ENCODE measurements around the gene PRKCB. TPM values are rescaled to one million over a fixed set of nuclear protein-coding genes. Genes with fewer than 3 reads are reported as not detected.

The PRKCB gene
- total and polyA plus RNA-seq, 2 donors (not counting 1 experiment from before 2014, with no cell fraction given): 0.01 TPM; not detected in 1

- no peaks in the 10 kb centered on the region for H3K36me3 ChIP-seq (ENCODE audit: control insufficient read depth, insufficient read depth, low read length)
- DNase-seq (ENCODE audit: low read depth in 2 of 2): no peak
These were observed 106.3 kb downstream of the PRKCB start for GRCh38 chr16:23941963-23942564.

GRCh38 chr16:23943604-23944003 lies 107.8 kb downstream of the PRKCB start:
- Histone ChIP-seq H3K4me2 (ENCODE audit: extremely low read depth, insufficient read depth, low read length) (no peak overlapping the region), H3K36me3 (ENCODE audit: control insufficient read depth, insufficient read depth, low read length) (no peaks in the 10 kb centered on the region), H4K20me1 (ENCODE audit: control insufficient read depth, extremely low read depth, insufficient read depth, low read length) (no peaks in the 10 kb centered on the region), H3K27ac (ENCODE audit: insufficient read depth, low read length) (no peak overlapping the region), H3K27me3 (ENCODE audit: control insufficient read depth, insufficient read depth, low read length) (no peaks in the 10 kb centered on the region), H3K4me3 (replicated peaks in 1 of 4; ENCODE audit: control extremely low read depth in 1 of 4, insufficient read depth in 1 of 4, low read depth in 3 of 4, low read length in 4 of 4) (no peak overlapping the region), H3K9ac (ENCODE audit: insufficient read depth, low read length) (no peak overlapping the region), H2AFZ (ENCODE audit: low read length) (no peak overlapping the region), H3K79me2 (ENCODE audit: control insufficient read depth, insufficient read depth, low read length) (no peaks in the 10 kb centered on the region), H3K4me1 (ENCODE audit: control insufficient read depth, extremely low read depth, insufficient read depth, low read length) (no peaks in the 10 kb centered on the region), H3K9me3 (ENCODE audit: control insufficient read depth, insufficient read depth, low read depth, low read length) (no peaks in the 10 kb centered on the region)
- TF ChIP-seq CTCF (conservative IDR thresholded peaks at IDR 0.05 in 1 of 2, IDR thresholded peaks at IDR 0.05 in 1 of 2; ENCODE audit: low read depth in 1 of 2, low read length in 2 of 2): no peak
- TF ChIP-seq EZH2 (IDR thresholded peaks at IDR 0.05; ENCODE audit: low read length, missing control alignments): no peak
- no peak for DNase-seq (ENCODE audit: low read depth in 2 of 2)

More at GRCh38 chr16:23941963-23942564, 106.3 kb downstream of the PRKCB start:
- H3K4me1 ChIP-seq (ENCODE audit: control insufficient read depth, extremely low read depth, insufficient read depth, low read length): no peaks in the 10 kb centered on the region
- H3K27me3 ChIP-seq (ENCODE audit: control insufficient read depth, insufficient read depth, low read length): no peaks in the 10 kb centered on the region
- TF ChIP-seq CTCF (conservative IDR thresholded peaks at IDR 0.05 in 1 of 2, IDR thresholded peaks at IDR 0.05 in 1 of 2; ENCODE audit: low read depth in 1 of 2, low read length in 2 of 2) (no peak), EZH2 (IDR thresholded peaks at IDR 0.05; ENCODE audit: low read length, missing control alignments) (no peak)
- H4K20me1 ChIP-seq (ENCODE audit: control insufficient read depth, extremely low read depth, insufficient read depth, low read length): no peaks in the 10 kb centered on the region
- H3K79me2 ChIP-seq (ENCODE audit: control insufficient read depth, insufficient read depth, low read length): no peaks in the 10 kb centered on the region
- H3K4me2 ChIP-seq (ENCODE audit: extremely low read depth, insufficient read depth, low read length): no peak overlapping the region
- no peak overlapping the region for H3K4me3 ChIP-seq (replicated peaks in 1 of 4; ENCODE audit: control extremely low read depth in 1 of 4, insufficient read depth in 1 of 4, low read depth in 3 of 4, low read length in 4 of 4)
- no peak overlapping the region for H3K27ac ChIP-seq (ENCODE audit: insufficient read depth, low read length)
- no peaks in the 10 kb centered on the region for H3K9me3 ChIP-seq (ENCODE audit: control insufficient read depth, insufficient read depth, low read depth, low read length)
- H3K9ac ChIP-seq (ENCODE audit: insufficient read depth, low read length): no peak overlapping the region
- H2AFZ ChIP-seq (ENCODE audit: low read length): no peak overlapping the region

- Histone ChIP-seq H3K9me3 (ENCODE audit: control insufficient read depth, insufficient read depth, low read depth, low read length) (no peaks in the 10 kb centered on the region), H3K36me3 (ENCODE audit: control insufficient read depth, insufficient read depth, low read length) (no peaks in the 10 kb centered on the region), H3K4me3 (replicated peaks in 1 of 4; ENCODE audit: control extremely low read depth in 1 of 4, insufficient read depth in 1 of 4, low read depth in 3 of 4, low read length in 4 of 4) (no peak overlapping the region), H3K9ac (ENCODE audit: insufficient read depth, low read length) (no peak overlapping the region), H3K27ac (ENCODE audit: insufficient read depth, low read length) (no peak overlapping the region), H3K4me2 (ENCODE audit: extremely low read depth, insufficient read depth, low read length) (no peak overlapping the region), H3K79me2 (ENCODE audit: control insufficient read depth, insufficient read depth, low read length) (no peaks in the 10 kb centered on the region), H3K27me3 (ENCODE audit: control insufficient read depth, insufficient read depth, low read length) (no peaks in the 10 kb centered on the region), H3K4me1 (ENCODE audit: control insufficient read depth, extremely low read depth, insufficient read depth, low read length) (no peaks in the 10 kb centered on the region), H2AFZ (ENCODE audit: low read length) (no peak overlapping the region), H4K20me1 (ENCODE audit: control insufficient read depth, extremely low read depth, insufficient read depth, low read length) (no peaks in the 10 kb centered on the region)
- DNase-seq (ENCODE audit: low read depth in 2 of 2): no peak
- TF ChIP-seq EZH2 (IDR thresholded peaks at IDR 0.05; ENCODE audit: low read length, missing control alignments) (no peak), CTCF (conservative IDR thresholded peaks at IDR 0.05 in 1 of 2, IDR thresholded peaks at IDR 0.05 in 1 of 2; ENCODE audit: low read depth in 1 of 2, low read length in 2 of 2) (no peak)
These were observed 108.6 kb downstream of the PRKCB start for GRCh38 chr16:23944381-23944780.
